DOHH2 (cell line): ENCODE data around the gene CEP55.

Experiments used
- H3F3A ChIP-seq: fragments of 200-600 bp; sonication (generic), shearing (Covaris generic); 2 replicates; pipeline ENCODE4 v1.6.0; 2016; ENCODE audit warnings: antibody characterized with exemption, mild to moderate bottlenecking; ENCODE audit not compliant: control insufficient read depth, insufficient read depth
- H3K27ac ChIP-seq: fragments of 200-600 bp; sonication (generic); 2 replicates; pipeline ENCODE4 v1.5.1; 2014; ENCODE audit warnings: low read depth, mild to moderate bottlenecking, low read length, moderate library complexity
- H3K27me3 ChIP-seq: fragments of 200-600 bp; sonication (generic); 2 replicates; pipeline ENCODE4 v1.6.1; 2014; ENCODE audit warnings: mild to moderate bottlenecking, low read length, mixed read lengths; ENCODE audit not compliant: control insufficient read depth
- H3K36me3 ChIP-seq: fragments of 200-600 bp; sonication (generic); 2 replicates; pipeline ENCODE4 v1.6.1; 2014; ENCODE audit warnings: mild to moderate bottlenecking, low read length, moderate library complexity, mixed read lengths; ENCODE audit not compliant: control insufficient read depth
- H3K4me1 ChIP-seq: fragments of 200-600 bp; sonication (generic); 2 replicates; pipeline ENCODE4 v1.6.1; 2014; ENCODE audit warnings: mild to moderate bottlenecking, low read length, mixed read lengths; ENCODE audit not compliant: control insufficient read depth
- H3K4me2 ChIP-seq: fragments of 200-600 bp; sonication (generic); 2 replicates; pipeline ENCODE4 v1.6.0; 2014; ENCODE audit warnings: mild to moderate bottlenecking, low read length, moderate library complexity
- H3K4me3 ChIP-seq: fragments of 200-600 bp; sonication (generic); 2 replicates; pipeline ENCODE4 v1.5.1; 2014; ENCODE audit warnings: mild to moderate bottlenecking, low read length, mixed read lengths
- H3K79me2 ChIP-seq: fragments of 200-600 bp; sonication (generic); 2 replicates; pipeline ENCODE4 v1.6.1; 2014; ENCODE audit warnings: mild to moderate bottlenecking, low read length, mixed read lengths; ENCODE audit not compliant: control insufficient read depth
- H3K9me2 ChIP-seq: fragments of 200-600 bp; sonication (generic); replicated peaks from 2 replicates; pipeline ENCODE4 v1.6.1; 2014; ENCODE audit warnings: mild to moderate bottlenecking, low read length, mixed read lengths; ENCODE audit not compliant: control insufficient read depth
- H3K9me3 ChIP-seq: fragments of 200-600 bp; sonication (generic); 2 replicates; pipeline ENCODE4 v1.6.1; 2014; ENCODE audit warnings: antibody characterized with exemption, low read length, mixed read lengths; ENCODE audit not compliant: control insufficient read depth, insufficient read depth
- H4K20me1 ChIP-seq: fragments of 200-600 bp; sonication (generic); 2 replicates; pipeline ENCODE4 v1.6.0; 2014; ENCODE audit warnings: low read depth, mild to moderate bottlenecking, antibody characterized with exemption, low read length, moderate library complexity; ENCODE audit not compliant: control insufficient read depth, insufficient read depth
- EZH2phosphoT487 ChIP-seq: fragments of 200-600 bp; sonication (generic); IDR thresholded peaks from 2 replicates; pipeline ENCODE4 v1.6.1; 2017; ENCODE audit warnings: borderline replicate concordance, mild to moderate bottlenecking, antibody characterized with exemption, low read length, moderate library complexity, mixed read lengths
- TF ChIP-seq, protein P1 (sequence below): fragments of 200-600 bp; sonication (generic); IDR thresholded peaks from one replicate; pipeline ENCODE4 v1.5.1; 2014; ENCODE audit warnings: antibody characterized with exemption, mild to moderate bottlenecking, low read depth, low read length; ENCODE audit not compliant: poor library complexity, severe bottlenecking

Gene CEP55

DNA sequence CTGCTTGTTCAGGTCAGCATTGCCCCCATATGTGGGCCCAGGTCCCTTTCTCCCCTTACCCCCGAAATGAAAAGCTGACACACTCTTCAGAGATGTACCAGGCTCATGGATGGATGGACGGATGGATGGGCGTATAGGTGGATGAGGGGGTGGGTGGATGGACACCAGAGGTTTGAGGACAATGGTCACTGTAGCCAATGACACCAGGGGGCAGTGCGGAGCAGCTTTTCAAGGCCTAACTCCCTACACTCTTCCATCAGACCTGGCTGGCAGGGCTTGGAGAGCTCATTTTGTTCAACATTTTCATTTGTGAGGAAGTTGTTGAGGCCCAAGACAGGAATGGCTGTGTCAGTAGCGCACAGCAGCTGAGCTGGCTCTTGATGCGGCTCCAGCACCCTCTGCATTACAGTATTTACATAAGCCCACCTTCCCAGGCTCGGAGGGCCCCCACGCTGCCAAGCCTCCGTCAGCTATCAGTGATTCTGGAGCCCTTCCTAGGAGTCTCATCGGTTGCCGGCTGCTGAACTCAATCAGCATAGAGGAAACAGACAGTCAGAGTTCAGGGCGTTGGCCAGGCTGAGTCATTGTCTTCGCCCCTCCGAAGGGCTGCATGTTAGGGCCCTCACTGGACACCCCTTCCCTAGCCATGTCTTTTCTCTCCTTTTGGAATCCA lies 58.5 kb downstream of the CEP55 start:
- Histone ChIP-seq H4K20me1 (no peaks in the 10 kb centered on the region), H3K4me3 (no peak overlapping the region)
- TF ChIP-seq, protein P1, sequence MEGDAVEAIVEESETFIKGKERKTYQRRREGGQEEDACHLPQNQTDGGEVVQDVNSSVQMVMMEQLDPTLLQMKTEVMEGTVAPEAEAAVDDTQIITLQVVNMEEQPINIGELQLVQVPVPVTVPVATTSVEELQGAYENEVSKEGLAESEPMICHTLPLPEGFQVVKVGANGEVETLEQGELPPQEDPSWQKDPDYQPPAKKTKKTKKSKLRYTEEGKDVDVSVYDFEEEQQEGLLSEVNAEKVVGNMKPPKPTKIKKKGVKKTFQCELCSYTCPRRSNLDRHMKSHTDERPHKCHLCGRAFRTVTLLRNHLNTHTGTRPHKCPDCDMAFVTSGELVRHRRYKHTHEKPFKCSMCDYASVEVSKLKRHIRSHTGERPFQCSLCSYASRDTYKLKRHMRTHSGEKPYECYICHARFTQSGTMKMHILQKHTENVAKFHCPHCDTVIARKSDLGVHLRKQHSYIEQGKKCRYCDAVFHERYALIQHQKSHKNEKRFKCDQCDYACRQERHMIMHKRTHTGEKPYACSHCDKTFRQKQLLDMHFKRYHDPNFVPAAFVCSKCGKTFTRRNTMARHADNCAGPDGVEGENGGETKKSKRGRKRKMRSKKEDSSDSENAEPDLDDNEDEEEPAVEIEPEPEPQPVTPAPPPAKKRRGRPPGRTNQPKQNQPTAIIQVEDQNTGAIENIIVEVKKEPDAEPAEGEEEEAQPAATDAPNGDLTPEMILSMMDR = peak; percentile 86
- no peak for TF ChIP-seq EZH2phosphoT487

DNA sequence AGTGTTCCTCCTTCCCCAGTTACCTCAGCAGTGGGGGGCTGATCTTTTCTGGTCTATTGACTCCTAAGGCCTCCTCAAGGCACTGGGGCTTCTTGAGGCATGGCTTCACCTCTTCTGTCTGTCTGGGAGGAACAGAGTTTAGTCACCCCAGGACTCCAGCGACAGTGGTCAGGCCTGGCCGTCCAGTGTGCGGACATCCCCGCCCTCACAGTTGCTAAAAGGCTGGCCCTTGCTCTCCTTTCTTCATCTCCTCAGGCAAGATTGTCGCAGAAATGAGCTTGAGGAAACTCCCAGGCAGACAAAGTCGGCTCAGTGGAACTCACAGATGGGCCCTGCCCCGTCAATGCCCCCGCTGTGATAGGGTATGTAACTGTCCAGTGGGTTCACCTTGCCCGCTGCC lies 63.1 kb downstream of the CEP55 start:
- Histone ChIP-seq H3K27ac (no peak overlapping the region), H3K36me3 (no peaks in the 10 kb centered on the region), H3K9me3 (no peaks in the 10 kb centered on the region), H3K4me2 (no peak overlapping the region), H3K4me3 (no peak overlapping the region), H3K4me1 (no peaks in the 10 kb centered on the region), H3F3A (no peaks in the 10 kb centered on the region), H4K20me1 (no peaks in the 10 kb centered on the region), H3K27me3 (peaks cover 6% of the 10 kb centered on the region), H3K9me2 (no peaks in the 10 kb centered on the region), H3K79me2 (no peaks in the 10 kb centered on the region)
- no peak for TF ChIP-seq EZH2phosphoT487
- TF ChIP-seq, protein P1 = no peak

More for the DNA sequence above, 58.5 kb downstream of the CEP55 start:
- Histone ChIP-seq H3K4me2 (no peak overlapping the region), H3K36me3 (no peaks in the 10 kb centered on the region), H3K9me2 (no peaks in the 10 kb centered on the region), H3K9me3 (no peaks in the 10 kb centered on the region), H3F3A (no peaks in the 10 kb centered on the region), H3K79me2 (no peaks in the 10 kb centered on the region), H3K4me1 (no peaks in the 10 kb centered on the region), H3K27ac (no peak overlapping the region), H3K27me3 (no peaks in the 10 kb centered on the region)

DNA sequence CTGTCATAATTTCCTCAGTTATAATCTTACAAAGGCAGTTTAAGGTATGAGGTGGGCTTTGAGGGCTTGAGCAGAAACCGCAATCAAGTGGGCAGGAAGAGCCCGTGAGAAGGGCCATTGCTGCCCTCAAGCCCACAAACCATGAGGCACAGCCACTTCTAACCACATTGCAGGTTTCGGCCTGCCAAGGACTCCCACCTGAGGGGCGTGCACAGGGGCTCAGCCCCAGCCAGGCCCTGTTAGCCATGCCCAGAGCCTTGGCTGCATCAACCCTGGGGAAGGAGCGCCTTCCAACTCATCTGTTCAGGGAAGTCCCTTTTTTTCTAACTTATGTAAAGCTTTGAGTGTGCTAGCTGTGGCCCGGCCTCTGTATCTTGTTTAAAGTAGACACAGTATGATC lies 64.1 kb downstream of the CEP55 start:
- TF ChIP-seq, protein P1 = no peak
- TF ChIP-seq EZH2phosphoT487 = no peak
- Histone ChIP-seq H3K9me2 (no peaks in the 10 kb centered on the region), H3K27ac (no peak overlapping the region), H3K4me1 (no peaks in the 10 kb centered on the region), H3F3A (no peaks in the 10 kb centered on the region), H3K9me3 (no peaks in the 10 kb centered on the region), H3K27me3 (peaks cover 6% of the 10 kb centered on the region), H3K4me3 (no peak overlapping the region), H4K20me1 (no peaks in the 10 kb centered on the region), H3K4me2 (no peak overlapping the region), H3K79me2 (no peaks in the 10 kb centered on the region), H3K36me3 (no peaks in the 10 kb centered on the region)
